Loucy (cell line): ENCODE measurements around the gene MRPS35.

Source experiments
- EZH2phosphoT487 ChIP-seq: fragments of 200-600 bp; IDR thresholded peaks from 2 replicates; pipeline ENCODE4 v1.6.1; 2018; ENCODE audit warnings: antibody characterized with exemption, mild to moderate bottlenecking, moderate library complexity, borderline replicate concordance
- TF ChIP-seq, protein P1 (sequence below): fragments of 200-600 bp; sonication (generic); conservative IDR thresholded peaks from 2 replicates; pipeline ENCODE4 v1.5.1; 2014; ENCODE audit warnings: mild to moderate bottlenecking, antibody characterized with exemption, low read length

DNA sequence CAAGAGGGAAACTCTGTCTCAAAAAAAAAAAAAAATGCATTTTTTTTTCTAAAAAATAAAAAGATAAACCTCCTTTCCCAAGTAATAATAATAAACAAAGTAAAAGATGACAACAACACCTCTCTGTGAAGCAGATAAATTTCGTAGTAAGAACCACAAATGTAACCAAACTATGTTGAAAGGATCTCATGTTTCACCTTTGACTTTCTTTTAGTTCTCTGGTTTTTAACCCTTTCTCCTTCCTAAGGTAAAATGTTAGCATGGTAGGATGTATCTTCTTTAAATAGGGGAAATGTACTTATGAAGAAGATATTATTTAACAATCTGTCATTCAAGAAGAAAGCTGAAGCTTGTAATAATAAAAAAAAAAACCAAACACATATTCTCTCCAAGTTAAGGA is 67.6 kb downstream of the MRPS35 start:
- TF ChIP-seq, protein P1, sequence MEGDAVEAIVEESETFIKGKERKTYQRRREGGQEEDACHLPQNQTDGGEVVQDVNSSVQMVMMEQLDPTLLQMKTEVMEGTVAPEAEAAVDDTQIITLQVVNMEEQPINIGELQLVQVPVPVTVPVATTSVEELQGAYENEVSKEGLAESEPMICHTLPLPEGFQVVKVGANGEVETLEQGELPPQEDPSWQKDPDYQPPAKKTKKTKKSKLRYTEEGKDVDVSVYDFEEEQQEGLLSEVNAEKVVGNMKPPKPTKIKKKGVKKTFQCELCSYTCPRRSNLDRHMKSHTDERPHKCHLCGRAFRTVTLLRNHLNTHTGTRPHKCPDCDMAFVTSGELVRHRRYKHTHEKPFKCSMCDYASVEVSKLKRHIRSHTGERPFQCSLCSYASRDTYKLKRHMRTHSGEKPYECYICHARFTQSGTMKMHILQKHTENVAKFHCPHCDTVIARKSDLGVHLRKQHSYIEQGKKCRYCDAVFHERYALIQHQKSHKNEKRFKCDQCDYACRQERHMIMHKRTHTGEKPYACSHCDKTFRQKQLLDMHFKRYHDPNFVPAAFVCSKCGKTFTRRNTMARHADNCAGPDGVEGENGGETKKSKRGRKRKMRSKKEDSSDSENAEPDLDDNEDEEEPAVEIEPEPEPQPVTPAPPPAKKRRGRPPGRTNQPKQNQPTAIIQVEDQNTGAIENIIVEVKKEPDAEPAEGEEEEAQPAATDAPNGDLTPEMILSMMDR: no peak
- TF ChIP-seq EZH2phosphoT487: no peak
